WERI-Rb-1 (cell line): ENCODE measurements around the gene PROB1.
"Not testable (repeated sequence)": the region's sequence is repeated elsewhere in the genome, so short reads cannot be mapped to it uniquely, and the experiment has no call there.

Source experiments
- DNase-seq: peaks from one replicate; pipeline ENCODE4 v3.0.0-alpha.2; 2020
- H3K27ac ChIP-seq: fragments of 250-450 bp; sonication (Bioruptor Pico); 2 replicates; pipeline ENCODE4 v1.5.1; 2020; ENCODE audit warnings: mild to moderate bottlenecking, moderate library complexity
- H3K27me3 ChIP-seq: fragments of 250-450 bp; sonication (Bioruptor Pico); 2 replicates; pipeline ENCODE4 v1.5.1; 2021; ENCODE audit warnings: mild to moderate bottlenecking, low read depth, moderate library complexity; ENCODE audit not compliant: insufficient read depth, severe bottlenecking
- H3K36me3 ChIP-seq: fragments of 250-450 bp; sonication (Bioruptor Pico); 2 replicates; pipeline ENCODE4 v1.5.1; 2020; ENCODE audit warnings: mild to moderate bottlenecking, moderate library complexity
- H3K4me3 ChIP-seq: 2 replicates; pipeline ENCODE4 v1.5.1; 2011; ENCODE audit warnings: low read depth, mild to moderate bottlenecking, control low read depth, low read length
- H3K9me3 ChIP-seq: fragments of 250-450 bp; sonication (Bioruptor Pico); 2 replicates; pipeline ENCODE4 v1.5.1; 2021; ENCODE audit warnings: mild to moderate bottlenecking, moderate library complexity; ENCODE audit not compliant: severe bottlenecking
- TF ChIP-seq, protein P1 (sequence below): IDR thresholded peaks from 2 replicates; pipeline ENCODE4 v1.5.1; 2011; ENCODE audit warnings: low read depth, mild to moderate bottlenecking, control low read depth, inconsistent platforms, low read length

PROB1 gene, protein sequence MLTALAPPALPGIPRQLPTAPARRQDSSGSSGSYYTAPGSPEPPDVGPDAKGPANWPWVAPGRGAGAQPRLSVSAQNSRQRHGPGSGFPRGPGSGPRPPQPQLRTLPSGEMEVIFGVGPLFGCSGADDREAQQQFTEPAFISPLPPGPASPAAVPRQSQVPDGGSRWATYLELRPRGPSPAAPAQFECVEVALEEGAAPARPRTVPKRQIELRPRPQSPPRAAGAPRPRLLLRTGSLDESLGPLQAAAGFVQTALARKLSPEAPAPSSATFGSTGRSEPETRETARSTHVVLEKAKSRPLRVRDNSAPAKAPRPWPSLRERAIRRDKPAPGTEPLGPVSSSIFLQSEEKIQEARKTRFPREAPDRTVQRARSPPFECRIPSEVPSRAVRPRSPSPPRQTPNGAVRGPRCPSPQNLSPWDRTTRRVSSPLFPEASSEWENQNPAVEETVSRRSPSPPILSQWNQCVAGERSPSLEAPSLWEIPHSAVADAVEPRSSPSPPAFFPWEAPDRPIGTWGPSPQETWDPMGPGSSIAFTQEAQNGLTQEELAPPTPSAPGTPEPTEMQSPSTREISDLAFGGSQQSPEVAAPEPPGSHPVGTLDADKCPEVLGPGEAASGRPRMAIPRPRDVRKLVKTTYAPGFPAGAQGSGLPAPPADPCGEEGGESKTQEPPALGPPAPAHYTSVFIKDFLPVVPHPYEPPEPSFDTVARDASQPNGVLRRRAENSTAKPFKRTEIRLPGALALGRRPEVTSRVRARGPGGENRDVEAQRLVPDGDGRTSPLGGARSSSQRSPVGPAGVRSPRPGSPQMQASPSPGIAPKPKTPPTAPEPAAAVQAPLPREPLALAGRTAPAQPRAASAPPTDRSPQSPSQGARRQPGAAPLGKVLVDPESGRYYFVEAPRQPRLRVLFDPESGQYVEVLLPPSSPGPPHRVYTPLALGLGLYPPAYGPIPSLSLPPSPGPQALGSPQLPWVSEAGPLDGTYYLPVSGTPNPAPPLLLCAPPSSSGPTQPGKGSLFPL

DNA sequence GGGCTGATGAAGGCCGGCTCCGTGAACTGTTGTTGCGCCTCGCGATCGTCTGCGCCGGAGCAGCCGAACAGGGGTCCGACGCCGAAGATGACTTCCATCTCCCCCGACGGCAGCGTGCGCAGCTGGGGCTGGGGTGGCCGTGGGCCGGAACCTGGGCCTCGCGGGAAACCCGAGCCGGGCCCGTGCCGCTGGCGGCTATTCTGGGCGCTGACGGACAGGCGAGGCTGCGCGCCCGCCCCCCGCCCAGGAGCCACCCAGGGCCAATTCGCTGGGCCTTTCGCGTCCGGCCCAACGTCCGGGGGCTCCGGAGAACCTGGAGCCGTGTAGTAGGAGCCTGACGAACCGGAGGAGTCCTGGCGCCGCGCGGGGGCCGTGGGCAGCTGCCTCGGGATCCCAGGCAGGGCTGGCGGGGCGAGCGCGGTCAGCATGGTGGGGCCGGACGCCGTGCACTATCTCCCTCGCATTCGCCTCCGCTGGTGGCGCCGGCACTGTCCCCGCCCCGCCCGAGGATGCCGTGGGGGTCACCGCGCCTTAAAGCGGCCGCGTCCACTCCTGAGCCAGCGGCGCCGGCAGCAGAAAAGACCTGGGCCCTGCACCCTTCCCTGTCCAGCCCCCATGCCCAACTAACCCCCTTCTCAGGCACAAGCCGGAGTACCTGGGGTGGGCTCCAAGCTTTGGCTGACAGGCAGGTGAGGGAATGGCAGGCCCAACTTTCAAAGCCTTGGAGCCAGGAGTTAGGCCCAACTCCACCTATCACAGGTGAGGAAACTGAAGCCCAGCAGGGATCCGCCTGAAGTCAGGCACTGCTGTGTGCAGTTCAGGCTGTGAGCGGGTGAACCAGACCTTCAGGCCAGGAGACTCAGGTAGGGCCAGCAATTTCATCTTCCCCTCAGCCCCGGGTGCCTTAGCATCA is at the start of gene PROB1:
PROB1 (minus strand) TSS at position 451 of the 913 bp plus-strand sequence; CDS start at position 428, 23 bp downstream.
- Histone ChIP-seq H3K9me3 (peaks cover 5% of the 10 kb centered on the region), H3K4me3 (no peak within 1 kb of the TSS), H3K36me3 (no peaks in the 10 kb centered on the region), H3K27me3 (no peaks in the 10 kb centered on the region), H3K27ac (no peak within 1 kb of the TSS)
- TF ChIP-seq, protein P1, sequence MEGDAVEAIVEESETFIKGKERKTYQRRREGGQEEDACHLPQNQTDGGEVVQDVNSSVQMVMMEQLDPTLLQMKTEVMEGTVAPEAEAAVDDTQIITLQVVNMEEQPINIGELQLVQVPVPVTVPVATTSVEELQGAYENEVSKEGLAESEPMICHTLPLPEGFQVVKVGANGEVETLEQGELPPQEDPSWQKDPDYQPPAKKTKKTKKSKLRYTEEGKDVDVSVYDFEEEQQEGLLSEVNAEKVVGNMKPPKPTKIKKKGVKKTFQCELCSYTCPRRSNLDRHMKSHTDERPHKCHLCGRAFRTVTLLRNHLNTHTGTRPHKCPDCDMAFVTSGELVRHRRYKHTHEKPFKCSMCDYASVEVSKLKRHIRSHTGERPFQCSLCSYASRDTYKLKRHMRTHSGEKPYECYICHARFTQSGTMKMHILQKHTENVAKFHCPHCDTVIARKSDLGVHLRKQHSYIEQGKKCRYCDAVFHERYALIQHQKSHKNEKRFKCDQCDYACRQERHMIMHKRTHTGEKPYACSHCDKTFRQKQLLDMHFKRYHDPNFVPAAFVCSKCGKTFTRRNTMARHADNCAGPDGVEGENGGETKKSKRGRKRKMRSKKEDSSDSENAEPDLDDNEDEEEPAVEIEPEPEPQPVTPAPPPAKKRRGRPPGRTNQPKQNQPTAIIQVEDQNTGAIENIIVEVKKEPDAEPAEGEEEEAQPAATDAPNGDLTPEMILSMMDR, result no peak
- no peak for DNase-seq

DNA sequence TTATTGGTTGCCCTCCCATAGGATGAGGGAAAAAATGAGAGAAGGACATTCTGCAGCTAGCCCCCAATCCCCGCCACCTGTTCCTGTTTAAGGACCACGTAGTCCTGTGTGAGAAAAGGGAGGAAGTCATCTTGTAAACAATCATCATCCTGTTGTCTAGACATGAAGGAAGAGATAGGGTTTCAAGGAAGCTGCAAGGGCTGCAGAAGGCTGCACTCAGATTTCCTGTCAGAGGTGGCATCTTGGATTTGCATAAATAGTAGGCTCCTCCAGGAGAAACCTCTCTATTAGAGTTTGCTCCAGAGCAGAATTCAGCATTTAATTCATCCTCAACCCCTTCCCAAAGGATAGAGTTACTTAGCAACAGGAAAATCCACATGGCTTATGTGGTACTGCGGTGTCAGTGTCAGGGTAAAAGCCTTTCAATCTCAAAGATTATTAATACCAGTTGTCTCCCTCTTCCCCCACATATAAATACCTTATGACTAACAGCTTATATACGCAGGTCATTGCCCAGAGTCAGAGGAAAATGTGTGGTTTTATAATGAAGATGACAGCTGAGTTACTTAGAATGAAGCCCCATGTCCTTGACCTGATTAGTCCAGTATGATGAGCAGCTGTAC is 49.0 kb upstream of the PROB1 start:
- no peak for DNase-seq
- TF ChIP-seq, protein P1, result no peak
- Histone ChIP-seq H3K27me3 (no peaks in the 10 kb centered on the region), H3K9me3 (no peaks in the 10 kb centered on the region), H3K36me3 (no peaks in the 10 kb centered on the region), H3K27ac (no peak overlapping the region), H3K4me3 (no peak overlapping the region)

DNA sequence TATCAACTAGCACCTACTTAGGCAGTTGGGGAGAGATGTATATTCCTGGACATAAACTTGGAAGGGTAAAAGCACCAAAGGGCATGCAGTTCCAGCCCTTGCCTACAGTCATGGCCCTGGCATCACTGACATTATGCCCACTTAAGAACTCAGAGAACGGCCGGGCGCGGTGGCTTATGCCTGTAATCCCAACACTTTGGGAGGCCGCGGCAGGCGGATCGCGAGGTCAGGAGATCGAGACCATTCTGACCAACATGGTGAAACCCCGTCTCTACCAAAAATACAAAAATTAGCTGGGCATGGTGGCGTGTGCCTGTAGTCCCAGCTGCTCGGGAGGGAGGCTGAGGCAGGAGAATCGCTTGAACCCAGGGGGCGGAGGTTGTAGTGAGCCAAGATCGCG is 45.5 kb upstream of the PROB1 start:
- not testable (repeated sequence) for H3K4me3 ChIP-seq, DNase-seq, H3K9me3 ChIP-seq, H3K27ac ChIP-seq, H3K27me3 ChIP-seq, H3K36me3 ChIP-seq

DNA sequence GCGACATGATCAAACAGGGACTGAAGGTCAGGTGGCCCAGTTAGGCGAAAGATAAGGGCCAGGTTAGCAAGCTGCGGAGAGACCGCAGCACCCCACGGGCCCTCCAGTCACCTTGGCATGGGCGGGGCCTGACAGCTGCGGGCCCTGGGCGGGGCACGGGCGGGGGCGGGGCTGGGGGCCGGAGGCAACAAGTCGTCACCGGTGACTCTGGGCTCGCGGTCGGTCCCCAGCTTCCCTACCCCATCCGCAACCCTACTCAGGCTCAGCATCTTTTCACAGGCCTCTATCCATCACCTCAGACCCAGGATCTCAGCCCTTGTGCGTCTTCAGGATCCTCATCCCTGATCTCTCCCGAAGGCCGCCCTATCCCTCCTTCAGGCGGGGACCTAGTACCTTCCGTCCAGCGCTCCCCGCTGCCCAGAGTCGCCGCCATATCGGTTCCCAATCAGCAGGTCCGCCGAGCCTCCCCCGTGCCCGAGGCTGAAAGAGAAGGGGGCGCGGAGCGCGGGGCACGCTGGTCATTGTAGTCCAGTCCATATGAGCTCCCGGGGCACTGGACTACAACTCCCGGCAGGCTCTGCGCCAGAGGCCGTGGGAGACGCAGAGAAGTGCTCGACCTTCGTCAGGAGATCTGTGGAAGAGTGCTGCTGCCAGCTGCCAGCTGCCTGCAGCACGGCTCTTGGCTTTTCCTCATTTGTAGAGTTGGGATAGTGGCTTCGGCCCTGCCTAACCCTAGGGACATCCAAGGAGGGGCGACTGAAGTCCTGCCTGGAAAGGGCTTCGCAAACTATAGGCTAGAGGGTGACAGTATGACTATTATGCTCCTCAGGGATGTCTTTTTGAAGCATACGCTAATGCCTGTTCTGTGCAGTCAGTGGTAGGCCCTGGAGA is 44.4 kb upstream of the PROB1 start, which contains the start of gene DNAJC18:
DNAJC18 (minus strand) TSS at position 513 of the 891 bp plus-strand sequence; CDS start at position 433, 80 bp downstream.
- TF ChIP-seq, protein P1, result no peak
- Histone ChIP-seq H3K36me3 (peaks cover 13% of the 10 kb centered on the region), H3K27ac (peak within 1 kb of the TSS; percentile 85), H3K9me3 (no peaks in the 10 kb centered on the region), H3K27me3 (no peaks in the 10 kb centered on the region), H3K4me3 (peak within 1 kb of the TSS; percentile 78)
- peak; percentile 95 for DNase-seq

DNA sequence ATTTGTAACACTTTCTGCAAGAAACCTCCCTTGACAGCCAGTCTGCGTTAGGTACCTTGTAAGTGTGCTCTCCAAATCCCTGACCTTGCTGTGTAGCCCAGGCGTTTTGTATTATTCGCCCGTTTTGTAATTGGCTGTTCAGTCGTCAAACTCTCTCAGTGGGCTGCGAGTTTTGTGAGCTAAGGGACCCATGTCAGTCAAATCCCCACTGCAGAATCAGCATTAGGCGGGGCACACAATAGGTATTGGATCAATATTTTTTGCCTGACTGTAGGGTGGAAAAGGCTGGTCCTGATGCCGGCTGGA is 43.8 kb upstream of the PROB1 start:
- peak overlapping the region; percentile 78 for H3K4me3 ChIP-seq
- no peaks in the 10 kb centered on the region for H3K9me3 ChIP-seq
- no peak for DNase-seq
- H3K27me3 ChIP-seq, result no peaks in the 10 kb centered on the region
- peaks cover 13% of the 10 kb centered on the region for H3K36me3 ChIP-seq
- no peak overlapping the region; the same call in 1 of the 2 replicates for H3K27ac ChIP-seq
- TF ChIP-seq, protein P1, result no peak
